HEK293T (cell line): ENCODE data around the gene RNF123.

Experiments used
- BHLHE40 ChIP-seq: fragments of 450-650 bp; IDR thresholded peaks from 2 replicates; pipeline ENCODE4 v1.6.1; 2016; ENCODE audit warnings: mild to moderate bottlenecking, moderate library complexity, borderline replicate concordance
- HDGF ChIP-seq: fragments of 450-650 bp; IDR thresholded peaks from 2 replicates; pipeline ENCODE4 v1.6.1; 2017; ENCODE audit warnings: antibody characterized with exemption, borderline replicate concordance
- L3MBTL2 ChIP-seq: fragments of 450-650 bp; conservative IDR thresholded peaks from 2 replicates; pipeline ENCODE4 v1.6.1; 2016; ENCODE audit warnings: mild to moderate bottlenecking
- NFRKB ChIP-seq: fragments of 450-650 bp; IDR thresholded peaks from 2 replicates; pipeline ENCODE4 v1.6.1; 2016; ENCODE audit warnings: mild to moderate bottlenecking, moderate library complexity
- PKNOX1 ChIP-seq: fragments of 450-650 bp; IDR thresholded peaks from 2 replicates; pipeline ENCODE4 v1.6.1; 2016
- SP1 ChIP-seq: fragments of 450-650 bp; IDR thresholded peaks from 2 replicates; pipeline ENCODE4 v1.6.1; 2017
- ZNF384 ChIP-seq: fragments of 450-650 bp; IDR thresholded peaks from 2 replicates; pipeline ENCODE4 v1.6.1; 2016

- TF ChIP-seq BHLHE40: no peak
- no peak for TF ChIP-seq SP1
- no peak for TF ChIP-seq PKNOX1
- TF ChIP-seq HDGF: no peak
- TF ChIP-seq L3MBTL2: no peak
- no peak for TF ChIP-seq ZNF384
- no peak for TF ChIP-seq NFRKB
These were observed 25.5 kb upstream of the RNF123 start for GRCh38 chr3:49663831-49664230.
